Left colon (tissue), 2 donors: ENCODE results near the gene CHST10. TPM values are rescaled to one million over a fixed set of nuclear protein-coding genes. Genes with fewer than 3 reads are reported as not detected.

Experiments
- ATAC-seq: fragments of 200-7000 bp; cut with Tn5 transposase; one replicate; pipeline ENCODE4 v1.9.1; 2020; ENCODE audit warnings: mild to moderate bottlenecking, moderate library complexity
- DNase-seq, 2 donors: peaks; one replicate each; pipeline ENCODE4 v3.0.0-alpha.2; 2020
- intact Hi-C, 2 donors: fragments of 100-400 bp; cut with DNase I in 1 of 2; cut with micrococcal nuclease in 1 of 2; formaldehyde crosslinking; loops; one replicate each; pipeline versions ENCODE4 v1.11.2 to v1.14.0; 2022; cut with DNase I, micrococcal nuclease
- total RNA-seq, 2 donors: library from RNA; stranded (reverse); fragmentation: NEBNext Ultra II Directional; extraction: Animal tissue kit (Norgen Biotek cat#: 25700); gene quantifications; one replicate each; pipeline ENCODE4 v1.2.1, GENCODE V29; 2021
- donor health status: DM: no; HTN: no; CAD: no.
- donor health status: DM: yes; HTN: yes; CAD: no.

CHST10 gene
- total RNA-seq, 2 donors from 2014 or later = 0.84 to 1.1 TPM

- intact Hi-C loops = no loop called here
- no peak for ATAC-seq
- DNase-seq = no peak
Observed at GRCh38 chr2:100418406-100418962, 1.0 kb upstream of the CHST10 start.

- no peak for ATAC-seq
- intact Hi-C loops = no loop called here
- no peak for DNase-seq
Observed at GRCh38 chr2:100417711-100418124, 250 bp upstream of the CHST10 start.

- intact Hi-C loops = no loop called here
- DNase-seq = no peak
- no peak for ATAC-seq
Observed at GRCh38 chr2:100416397-100416934, 1.0 kb downstream of the CHST10 start.

GRCh38 chr2:100413571-100413970 lies 3.9 kb downstream of the CHST10 start:
- ATAC-seq = no peak
- DNase-seq = no peak
- intact Hi-C loops = no loop called here

GRCh38 chr2:100412881-100413321 lies 4.6 kb downstream of the CHST10 start:
- DNase-seq (no peak), ATAC-seq (no peak)
- intact Hi-C loops = no loop called here

- ATAC-seq (no peak), DNase-seq (no peak)
- intact Hi-C loops = no loop called here
Observed at GRCh38 chr2:100412466-100412865, 5.0 kb downstream of the CHST10 start.

GRCh38 chr2:100411841-100412292 lies 5.6 kb downstream of the CHST10 start:
- ATAC-seq (no peak), DNase-seq (no peak)
- intact Hi-C loops = no loop called here

GRCh38 chr2:100409975-100410647 lies 7.4 kb downstream of the CHST10 start:
- intact Hi-C loops = no loop called here
- DNase-seq = no peak
- ATAC-seq = no peak

GRCh38 chr2:100409461-100409860 lies 8.0 kb downstream of the CHST10 start:
- ATAC-seq (no peak), DNase-seq (no peak)
- intact Hi-C loops = no loop called here

- intact Hi-C loops = no loop called here
- DNase-seq (no peak), ATAC-seq (no peak)
Observed at GRCh38 chr2:100408941-100409340, 8.5 kb downstream of the CHST10 start.

- no peak for DNase-seq
- intact Hi-C loops = no loop called here
- ATAC-seq = no peak
Observed at GRCh38 chr2:100408104-100408503, 9.4 kb downstream of the CHST10 start.

- ATAC-seq (no peak), DNase-seq (no peak)
- intact Hi-C loops = no loop called here
Observed at GRCh38 chr2:100407563-100407962, 9.9 kb downstream of the CHST10 start.

GRCh38 chr2:100407073-100407472 lies 10.4 kb downstream of the CHST10 start:
- intact Hi-C loops = no loop called here
- ATAC-seq (no peak), DNase-seq (no peak)

- intact Hi-C loops = no loop called here
- ATAC-seq (no peak), DNase-seq (no peak)
Observed at GRCh38 chr2:100406120-100406508, 11.4 kb downstream of the CHST10 start.

GRCh38 chr2:100405403-100406119 lies 11.9 kb downstream of the CHST10 start:
- DNase-seq = no peak
- ATAC-seq = no peak
- intact Hi-C loops = no loop called here

- DNase-seq = no peak
- no peak for ATAC-seq
- intact Hi-C loops = no loop called here
Observed at GRCh38 chr2:100404411-100404810, 13.1 kb downstream of the CHST10 start.

- intact Hi-C loops = no loop called here
- ATAC-seq = no peak
Observed at GRCh38 chr2:100403722-100404121, 13.7 kb downstream of the CHST10 start.

GRCh38 chr2:100401268-100401667 lies 16.2 kb downstream of the CHST10 start:
- intact Hi-C loops = no loop called here
- DNase-seq (no peak), ATAC-seq (no peak)

More at GRCh38 chr2:100403722-100404121, 13.7 kb downstream of the CHST10 start:
- DNase-seq = no peak

- intact Hi-C loops = no loop called here
- ATAC-seq (no peak), DNase-seq (no peak)
Observed at GRCh38 chr2:100399714-100400113, 17.8 kb downstream of the CHST10 start.

GRCh38 chr2:100397976-100398375 lies 19.5 kb downstream of the CHST10 start:
- no peak for ATAC-seq
- intact Hi-C loops = no loop called here
- no peak for DNase-seq
